GM23248 (cell line): ENCODE measurements around the gene DDX4.

Experiments
- EZH2 ChIP-seq: fragments of 200-600 bp; sonication (generic); IDR thresholded peaks from 2 replicates; pipeline ENCODE4 v1.6.1; 2018; ENCODE audit warnings: antibody characterized with exemption, mild to moderate bottlenecking; ENCODE audit not compliant: insufficient read depth, poor library complexity, severe bottlenecking
- EZH2phosphoT487 ChIP-seq: fragments of 200-600 bp; sonication (generic); IDR thresholded peaks from 2 replicates; pipeline ENCODE4 v1.6.1; 2018; ENCODE audit warnings: antibody characterized with exemption, moderate library complexity, mild to moderate bottlenecking, low read depth; ENCODE audit not compliant: insufficient read depth

DNA sequence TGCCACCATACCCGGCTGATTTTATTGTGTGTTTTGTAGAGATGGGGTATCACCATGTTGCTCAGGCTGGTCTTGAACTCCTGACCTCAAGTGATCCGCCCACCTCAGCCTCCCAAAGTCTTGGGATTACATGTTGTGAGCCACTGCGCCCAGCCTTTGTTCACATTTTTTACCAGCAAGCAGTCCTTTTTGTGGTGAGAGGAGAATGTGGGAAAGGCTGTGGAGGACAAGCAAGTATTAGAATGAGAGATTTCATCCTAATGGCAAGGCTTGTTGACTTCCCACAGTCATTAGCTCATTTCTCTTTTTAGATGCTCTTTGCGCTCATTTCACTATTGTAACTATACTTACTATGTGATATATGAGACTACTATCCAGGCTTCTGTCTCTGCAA is 119.4 kb downstream of the DDX4 start:
- TF ChIP-seq EZH2 (no peak), EZH2phosphoT487 (no peak)
